Thyroid gland (tissue), 4 donors: Measurements from ENCODE around the gene PTPRN2. TPM values are rescaled to one million over a fixed set of nuclear protein-coding genes. Genes with fewer than 3 reads are reported as not detected.

ENCODE experiments used
- DNase-seq, 2 donors: peaks; one replicate each; pipeline ENCODE4 v3.0.0-alpha.2; 2019
- H3K27ac ChIP-seq, 3 donors: fragments of 200-600 bp; sonication (generic); 1 replicate in 2 of 3; 2 replicates in 1 of 3; pipeline ENCODE4 v1.5.1; 2016 to 2019; ENCODE audit warnings: mild to moderate bottlenecking in 1 of 3, moderate library complexity in 1 of 3
- H3K27me3 ChIP-seq: fragments of 200-600 bp; sonication (generic); one replicate; pipeline ENCODE4 v1.5.1; 2019
- H3K36me3 ChIP-seq, 2 donors: fragments of 200-600 bp; sonication (generic); one replicate each; pipeline ENCODE4 v1.5.1; 2016 to 2019
- H3K4me1 ChIP-seq, 2 donors: fragments of 200-600 bp; sonication (generic); one replicate each; pipeline ENCODE4 v1.5.1; 2017 to 2019
- H3K4me3 ChIP-seq, 3 donors: fragments of 200-600 bp; sonication (generic); replicated peaks in 1 of 3; 1 replicate in 2 of 3; 2 replicates in 1 of 3; pipeline ENCODE4 v1.5.1; 2016; ENCODE audit warnings: mild to moderate bottlenecking in 1 of 3
- H3K9me3 ChIP-seq: fragments of 200-600 bp; sonication (generic); one replicate; pipeline ENCODE4 v1.5.1; 2017
- CTCF ChIP-seq, 6 experiments: fragments of 200-600 bp in 3 of 6; fragments of 450-650 bp in 3 of 6; sonication (generic) in 3 of 6; IDR thresholded peaks; one replicate each; pipeline ENCODE4 v1.5.1; 2016 to 2019; ENCODE audit warnings: antibody characterized with exemption in 6 of 6, mild to moderate bottlenecking in 2 of 6, inconsistent platforms in 1 of 6, moderate library complexity in 1 of 6
- POLR2A ChIP-seq, 2 donors: fragments of 450-650 bp; IDR thresholded peaks; one replicate each; pipeline ENCODE4 v1.6.1; 2017; ENCODE audit warnings: antibody characterized with exemption in 2 of 2, mild to moderate bottlenecking in 2 of 2, moderate library complexity in 1 of 2
- WGBS, 2 donors: methylation state at CpG; one replicate each; pipeline ENCODE4 v1.1.5; 2017; 5-methylcytosine and 5-hydroxymethylcytosine counted together
- intact Hi-C: fragments of 100-400 bp; cut with DNase I; formaldehyde crosslinking; loops from one replicate; pipeline ENCODE4 v1.15.1; 2023
- total RNA-seq, 4 donors: library from RNA; depleted of rRNA; stranded (reverse); fragments of >200 nt; gene quantifications; one replicate each; pipeline ENCODE4 v1.2.3, GENCODE V29; 2016

The PTPRN2 gene
- total RNA-seq, 4 donors from 2014 or later, result 4.2 to 9.9 (median 7.7) TPM

- no peak for DNase-seq
Observed at GRCh38 chr7:158588878-158589442, 1.3 kb upstream of the PTPRN2 start.

GRCh38 chr7:158588085-158588877 is 658 bp upstream of the PTPRN2 start:
- Histone ChIP-seq H3K36me3 (no peaks in the 10 kb centered on the region), H3K4me1 (peaks cover 13 to 17% of the 10 kb centered on the region in 2 donors), H3K27me3 (peaks cover 8% of the 10 kb centered on the region), H3K27ac (no peak overlapping the region), H3K4me3 (no peak overlapping the region), H3K9me3 (no peaks in the 10 kb centered on the region)
- DNase-seq, result peak in 1 of 2 donors; percentile 3
- TF ChIP-seq CTCF (IDR thresholded peaks at IDR 0.05) (no peak), POLR2A (IDR thresholded peaks at IDR 0.05) (no peak)
- 22 to 54% methylated on average over 6 to 13 of the region's 63 CpGs for WGBS, 2 donors
- intact Hi-C loops, result no loop called here

More at GRCh38 chr7:158588878-158589442, 1.3 kb upstream of the PTPRN2 start:
- H3K27me3 ChIP-seq, result peaks cover 8% of the 10 kb centered on the region
- H3K9me3 ChIP-seq, result no peaks in the 10 kb centered on the region
- TF ChIP-seq POLR2A (IDR thresholded peaks at IDR 0.05) (no peak), CTCF (IDR thresholded peaks at IDR 0.05) (no peak)
- H3K27ac ChIP-seq, result no peak overlapping the region
- no peak overlapping the region for H3K4me3 ChIP-seq
- 37 to 39% methylated on average over 11 to 15 of the region's 16 CpGs for WGBS, 2 donors
- intact Hi-C loops, result no loop called here
- no peaks in the 10 kb centered on the region for H3K36me3 ChIP-seq
- peaks cover 13 to 17% of the 10 kb centered on the region in 2 donors for H3K4me1 ChIP-seq

- DNase-seq, result no peak
- Histone ChIP-seq H3K36me3 (no peaks in the 10 kb centered on the region), H3K27me3 (peaks cover 8% of the 10 kb centered on the region), H3K9me3 (no peaks in the 10 kb centered on the region), H3K4me3 (no peak overlapping the region), H3K27ac (no peak overlapping the region), H3K4me1 (peaks cover 13 to 17% of the 10 kb centered on the region in 2 donors)
- WGBS, 2 donors, result 0 to 4% methylated on average over 13 to 16 of the region's 63 CpGs
- TF ChIP-seq CTCF (IDR thresholded peaks at IDR 0.05) (no peak), POLR2A (IDR thresholded peaks at IDR 0.05) (no peak)
- intact Hi-C loops, result no loop called here
Observed at GRCh38 chr7:158586499-158587161, 993 bp downstream of the PTPRN2 start.

GRCh38 chr7:158585721-158586498 is 1.7 kb downstream of the PTPRN2 start:
- H3K4me3 ChIP-seq, result no peak overlapping the region
- no peaks in the 10 kb centered on the region for H3K9me3 ChIP-seq
- no peaks in the 10 kb centered on the region for H3K36me3 ChIP-seq
- DNase-seq, result no peak
- intact Hi-C loops, result no loop called here
- no peak overlapping the region for H3K27ac ChIP-seq
- 31 to 33% methylated on average over 15 to 17 of the region's 17 CpGs for WGBS, 2 donors
- no peak for TF ChIP-seq POLR2A (IDR thresholded peaks at IDR 0.05)
- TF ChIP-seq CTCF (IDR thresholded peaks at IDR 0.05), result no peak
- H3K27me3 ChIP-seq, result peaks cover 8% of the 10 kb centered on the region
- H3K4me1 ChIP-seq, result peaks cover 13 to 17% of the 10 kb centered on the region in 2 donors
